Astrocyte of the cerebellum (primary cell): ENCODE results near the gene TTC28.

Source experiments
- DNase-seq: peaks from one replicate; pipeline ENCODE4 v3.0.0-alpha.2; 2011; ENCODE audit warnings: low read depth
- H3K4me3 ChIP-seq: 2 replicates; pipeline ENCODE4 v1.5.1; 2011; ENCODE audit warnings: mild to moderate bottlenecking, low read depth, low read length, moderate library complexity
- in situ Hi-C: cut with HindIII; loops from 2 replicates; pipeline ENCODE4 v1.10.0; 2017; ENCODE audit warnings: low sequenced_read_pairs
- TF ChIP-seq, protein P1 (sequence below): IDR thresholded peaks from 2 replicates; pipeline ENCODE4 v1.5.1; 2012; ENCODE audit warnings: low read length, low read depth, moderate library complexity, mild to moderate bottlenecking; ENCODE audit errors: missing control alignments

TTC28 gene

GRCh38 chr22:28594076-28594796 is 85.4 kb downstream of the TTC28 start:
- TF ChIP-seq, protein P1, sequence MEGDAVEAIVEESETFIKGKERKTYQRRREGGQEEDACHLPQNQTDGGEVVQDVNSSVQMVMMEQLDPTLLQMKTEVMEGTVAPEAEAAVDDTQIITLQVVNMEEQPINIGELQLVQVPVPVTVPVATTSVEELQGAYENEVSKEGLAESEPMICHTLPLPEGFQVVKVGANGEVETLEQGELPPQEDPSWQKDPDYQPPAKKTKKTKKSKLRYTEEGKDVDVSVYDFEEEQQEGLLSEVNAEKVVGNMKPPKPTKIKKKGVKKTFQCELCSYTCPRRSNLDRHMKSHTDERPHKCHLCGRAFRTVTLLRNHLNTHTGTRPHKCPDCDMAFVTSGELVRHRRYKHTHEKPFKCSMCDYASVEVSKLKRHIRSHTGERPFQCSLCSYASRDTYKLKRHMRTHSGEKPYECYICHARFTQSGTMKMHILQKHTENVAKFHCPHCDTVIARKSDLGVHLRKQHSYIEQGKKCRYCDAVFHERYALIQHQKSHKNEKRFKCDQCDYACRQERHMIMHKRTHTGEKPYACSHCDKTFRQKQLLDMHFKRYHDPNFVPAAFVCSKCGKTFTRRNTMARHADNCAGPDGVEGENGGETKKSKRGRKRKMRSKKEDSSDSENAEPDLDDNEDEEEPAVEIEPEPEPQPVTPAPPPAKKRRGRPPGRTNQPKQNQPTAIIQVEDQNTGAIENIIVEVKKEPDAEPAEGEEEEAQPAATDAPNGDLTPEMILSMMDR, result no peak
- no peak overlapping the region for H3K4me3 ChIP-seq
- DNase-seq, result no peak
- in situ Hi-C loops, result loop anchor here (10.0 kb wide), 1 partner anchor 241 kb away; no protein-coding TSS in a partner anchor

DNA sequence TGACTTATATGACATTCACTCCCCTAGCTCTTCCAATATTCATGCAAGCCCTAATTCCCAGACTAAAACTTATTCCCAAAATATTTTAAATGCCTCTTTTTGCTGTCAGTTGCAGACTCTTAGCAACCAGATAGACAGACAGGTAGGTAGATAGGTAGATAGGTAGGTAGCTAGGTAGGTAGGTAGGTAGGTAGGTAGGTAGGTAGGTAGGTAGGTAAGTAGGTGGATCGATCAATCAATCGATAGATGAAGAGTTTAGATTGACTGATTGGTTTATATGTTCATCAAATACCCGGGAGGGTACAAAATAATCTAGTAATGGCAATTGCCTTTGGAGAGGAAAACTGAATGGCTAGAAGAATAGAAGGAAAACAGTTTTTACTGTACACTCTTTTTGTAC is 86.3 kb downstream of the TTC28 start:
- TF ChIP-seq, protein P1, result no peak
- in situ Hi-C loops, result loop anchor here (10.0 kb wide), 1 partner anchor 242 kb away; no protein-coding TSS in a partner anchor
- H3K4me3 ChIP-seq, result no peak overlapping the region
- DNase-seq, result no peak

GRCh38 chr22:28589102-28589750 is 90.4 kb downstream of the TTC28 start:
- H3K4me3 ChIP-seq, result no peak overlapping the region
- TF ChIP-seq, protein P1, result no peak
- DNase-seq, result no peak
- in situ Hi-C loops, result no loop called here

- no peak overlapping the region for H3K4me3 ChIP-seq
- TF ChIP-seq, protein P1, result no peak
- no peak for DNase-seq
- in situ Hi-C loops, result no loop called here
Observed at GRCh38 chr22:28585324-28585723, 94.3 kb downstream of the TTC28 start.

- no peak overlapping the region for H3K4me3 ChIP-seq
- DNase-seq, result peak; percentile 49
- in situ Hi-C loops, result no loop called here
- TF ChIP-seq, protein P1, result no peak
Observed at GRCh38 chr22:28582806-28583205, 96.8 kb downstream of the TTC28 start.

- TF ChIP-seq, protein P1, result no peak
- no peak for DNase-seq
- H3K4me3 ChIP-seq, result no peak overlapping the region
- in situ Hi-C loops, result no loop called here
Observed at GRCh38 chr22:28581016-28581415, 98.6 kb downstream of the TTC28 start.
